ENCODE data around the gene ACADL. TPM values are rescaled to one million over a fixed set of nuclear protein-coding genes. Genes with fewer than 3 reads are reported as not detected.
A peak's percentile ranks its signal among the peaks of the same experiment; 100 is the strongest.

Gene ACADL
- polyA plus RNA-seq, 3 donors = not detected

GRCh38 chr2:210169516-210170195, 55.6 kb downstream of the ACADL start:
- Histone ChIP-seq H3K4me1 (ENCODE audit: control insufficient read depth in 1 of 2, insufficient read depth in 2 of 2, low read length in 2 of 2) (peaks cover 9 to 25% of the 10 kb centered on the region in 2 donors), H3K9me3 (replicated peaks in 1 of 2; ENCODE audit: control insufficient read depth in 1 of 2, insufficient read depth in 1 of 2, low read length in 2 of 2) (no peaks in the 10 kb centered on the region), H3K79me2 (ENCODE audit: insufficient read depth, low read length) (peaks cover 57% of the 10 kb centered on the region), H3K36me3 (replicated peaks in 1 of 2; ENCODE audit: control insufficient read depth in 1 of 2, insufficient read depth in 2 of 2, low read length in 2 of 2) (no peaks in the 10 kb centered on the region), H3K4me3 (replicated peaks in 1 of 3; ENCODE audit: low read depth in 2 of 3, low read length in 3 of 3) (peak overlapping the region; percentile 96 to 98 (median 97)), H2AFZ (ENCODE audit: insufficient read depth, low read depth, low read length, poor library complexity, severe bottlenecking) (peak overlapping the region; percentile 71), H3K27me3 (ENCODE audit: control insufficient read depth in 2 of 2, insufficient read depth in 2 of 2, low read length in 2 of 2) (peaks cover 6 to 8% of the 10 kb centered on the region in 2 donors), H4K20me1 (ENCODE audit: insufficient read depth, low read length) (peaks cover 5% of the 10 kb centered on the region), H3K27ac (ENCODE audit: low read depth in 1 of 2, low read length in 2 of 2) (peak overlapping the region; percentile 97 to 99), H3K4me2 (replicated peaks; ENCODE audit: extremely low read depth, low read length, poor library complexity, severe bottlenecking) (peak overlapping the region; percentile 97), H3K9ac (ENCODE audit: insufficient read depth, low read length, poor library complexity, severe bottlenecking) (peak overlapping the region; percentile 97)
- H3K4me1 Mint-ChIP-seq = peaks cover 22% of the 10 kb centered on the region
- TF ChIP-seq CTCF (IDR thresholded peaks at IDR 0.05) = no peak
- WGBS (ENCODE audit: insufficient coverage) = no CpG with 5 or more reads among the region's 6 CpGs
- peaks cover 3% of the 10 kb centered on the region in 2 donors for H3K36me3 Mint-ChIP-seq
- intact Hi-C loops (cut with micrococcal nuclease) = loop anchor here (2.0 to 5.0 kb wide), 2 partner anchors 167 kb away; partner anchors contain the start of gene RPE (in 2 of the 2)
- H3K9me3 Mint-ChIP-seq = peaks cover 0 to 3% (median 0%) of the 10 kb centered on the region in 7 donors
- peak; percentile 70 to 94 (median 89) for DNase-seq
- peaks cover 6 to 16% (median 8%) of the 10 kb centered on the region in 3 donors for H3K27me3 Mint-ChIP-seq (ENCODE audit: low read depth in 3 of 3)
- H3K4me3 Mint-ChIP-seq = peak overlapping the region; percentile 97 to 99
- peak overlapping the region; percentile 99 to 100 (median 100) for H3K27ac Mint-ChIP-seq

- Histone ChIP-seq H3K9ac (ENCODE audit: insufficient read depth, low read length, poor library complexity, severe bottlenecking) (no peak overlapping the region), H3K4me1 (ENCODE audit: control insufficient read depth in 1 of 2, insufficient read depth in 2 of 2, low read length in 2 of 2) (peaks cover 15 to 31% of the 10 kb centered on the region in 2 donors), H3K79me2 (ENCODE audit: insufficient read depth, low read length) (peaks cover 71% of the 10 kb centered on the region), H4K20me1 (ENCODE audit: insufficient read depth, low read length) (peaks cover 5% of the 10 kb centered on the region), H3K4me2 (replicated peaks; ENCODE audit: extremely low read depth, low read length, poor library complexity, severe bottlenecking) (no peak overlapping the region), H3K36me3 (replicated peaks in 1 of 2; ENCODE audit: control insufficient read depth in 1 of 2, insufficient read depth in 2 of 2, low read length in 2 of 2) (no peaks in the 10 kb centered on the region), H3K4me3 (replicated peaks in 1 of 3; ENCODE audit: low read depth in 2 of 3, low read length in 3 of 3) (no peak overlapping the region), H3K27me3 (ENCODE audit: control insufficient read depth in 2 of 2, insufficient read depth in 2 of 2, low read length in 2 of 2) (peaks cover under 1 to 1% of the 10 kb centered on the region in 2 donors), H2AFZ (ENCODE audit: insufficient read depth, low read depth, low read length, poor library complexity, severe bottlenecking) (no peak overlapping the region), H3K9me3 (replicated peaks in 1 of 2; ENCODE audit: control insufficient read depth in 1 of 2, insufficient read depth in 1 of 2, low read length in 2 of 2) (no peaks in the 10 kb centered on the region), H3K27ac (ENCODE audit: low read depth in 1 of 2, low read length in 2 of 2) (no peak overlapping the region)
- peaks cover 0 to 4% (median 3%) of the 10 kb centered on the region in 3 donors for H3K27me3 Mint-ChIP-seq (ENCODE audit: low read depth in 3 of 3)
- DNase-seq = no peak
- H3K27ac Mint-ChIP-seq = no peak overlapping the region
- TF ChIP-seq CTCF (IDR thresholded peaks at IDR 0.05) = no peak
- peaks cover 32% of the 10 kb centered on the region for H3K4me1 Mint-ChIP-seq
- no CpG with 5 or more reads among the region's 1 CpG for WGBS (ENCODE audit: insufficient coverage)
- no peak overlapping the region for H3K4me3 Mint-ChIP-seq
- intact Hi-C loops (cut with micrococcal nuclease) = no loop called here
- peaks cover 3 to 5% of the 10 kb centered on the region in 2 donors for H3K36me3 Mint-ChIP-seq
- peaks cover 0 to 4% (median 0%) of the 10 kb centered on the region in 7 donors for H3K9me3 Mint-ChIP-seq
Observed at GRCh38 chr2:210167227-210167626, 58.0 kb downstream of the ACADL start.
